ENCODE measurements around the gene MSTO1.
"Not testable (repeated sequence)": the region's sequence is repeated elsewhere in the genome, so short reads cannot be mapped to it uniquely, and the experiment has no call there.

Gene MSTO1

DNA sequence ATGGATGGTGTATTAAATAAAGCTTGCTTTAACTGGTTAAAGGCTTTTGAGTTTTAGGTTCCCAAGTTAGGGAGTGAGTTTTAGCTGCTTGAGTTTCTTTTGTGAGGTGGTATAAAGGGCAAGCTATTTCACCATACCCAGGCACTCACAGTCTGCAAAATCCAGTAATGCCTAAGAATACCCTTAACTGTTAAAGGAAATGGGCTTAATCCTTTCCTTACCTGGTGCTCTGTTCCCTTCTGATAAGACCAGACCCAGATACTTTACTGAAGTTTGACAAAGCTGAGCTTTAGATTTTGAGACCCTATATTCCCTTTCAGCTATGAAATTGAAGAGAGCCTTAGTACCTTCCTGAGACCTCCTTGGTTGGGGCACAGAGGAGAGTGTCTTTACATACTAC is 30.3 kb downstream of the MSTO1 start:
- DNase-seq (ENCODE audit: extremely low spot score), result no peak
- POLR2A ChIA-PET, result no interaction called here
- TF ChIP-seq, protein P1, sequence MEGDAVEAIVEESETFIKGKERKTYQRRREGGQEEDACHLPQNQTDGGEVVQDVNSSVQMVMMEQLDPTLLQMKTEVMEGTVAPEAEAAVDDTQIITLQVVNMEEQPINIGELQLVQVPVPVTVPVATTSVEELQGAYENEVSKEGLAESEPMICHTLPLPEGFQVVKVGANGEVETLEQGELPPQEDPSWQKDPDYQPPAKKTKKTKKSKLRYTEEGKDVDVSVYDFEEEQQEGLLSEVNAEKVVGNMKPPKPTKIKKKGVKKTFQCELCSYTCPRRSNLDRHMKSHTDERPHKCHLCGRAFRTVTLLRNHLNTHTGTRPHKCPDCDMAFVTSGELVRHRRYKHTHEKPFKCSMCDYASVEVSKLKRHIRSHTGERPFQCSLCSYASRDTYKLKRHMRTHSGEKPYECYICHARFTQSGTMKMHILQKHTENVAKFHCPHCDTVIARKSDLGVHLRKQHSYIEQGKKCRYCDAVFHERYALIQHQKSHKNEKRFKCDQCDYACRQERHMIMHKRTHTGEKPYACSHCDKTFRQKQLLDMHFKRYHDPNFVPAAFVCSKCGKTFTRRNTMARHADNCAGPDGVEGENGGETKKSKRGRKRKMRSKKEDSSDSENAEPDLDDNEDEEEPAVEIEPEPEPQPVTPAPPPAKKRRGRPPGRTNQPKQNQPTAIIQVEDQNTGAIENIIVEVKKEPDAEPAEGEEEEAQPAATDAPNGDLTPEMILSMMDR (IDR thresholded peaks at IDR 0.05; ENCODE audit: control extremely low read depth, extremely low read depth, low read depth, missing control alignments), result no peak
- CTCF ChIA-PET, result interaction anchor here (0.6 to 1.3 kb wide), 2 partner anchors 82 to 149 kb away, joined by 3 read pairs; no protein-coding TSS in a partner anchor

DNA sequence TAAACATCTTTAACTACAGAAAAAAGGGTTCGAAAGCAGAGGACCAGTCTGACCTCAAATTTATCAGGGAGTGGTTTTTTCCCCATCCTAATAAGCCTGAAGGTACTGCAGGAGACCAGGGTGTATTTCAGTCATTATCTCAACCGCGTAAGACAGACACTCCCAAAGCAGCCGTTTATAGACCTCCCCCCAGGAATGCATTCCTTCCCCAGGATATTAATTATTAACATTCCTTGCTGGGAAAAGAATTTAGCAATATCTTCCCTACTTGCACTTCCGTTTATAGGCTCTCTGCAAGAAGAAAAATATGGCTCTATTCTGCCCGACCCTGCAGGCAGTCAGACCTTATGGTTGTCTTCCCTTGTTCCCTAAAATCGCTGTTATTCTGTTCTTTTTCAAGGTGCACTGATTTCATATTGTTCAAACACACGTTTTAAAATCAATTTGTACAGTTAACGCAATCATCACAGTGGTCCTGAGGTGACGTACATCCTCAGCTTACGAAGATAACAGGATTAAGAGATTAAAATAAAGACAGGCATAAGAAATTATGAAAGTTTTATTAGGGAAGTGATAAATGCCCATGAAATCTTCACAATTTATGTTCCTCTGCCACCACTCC is 32.7 kb downstream of the MSTO1 start:
- DNase-seq (ENCODE audit: extremely low spot score); CTCF ChIA-PET; POLR2A ChIA-PET: not testable (repeated sequence)

DNA sequence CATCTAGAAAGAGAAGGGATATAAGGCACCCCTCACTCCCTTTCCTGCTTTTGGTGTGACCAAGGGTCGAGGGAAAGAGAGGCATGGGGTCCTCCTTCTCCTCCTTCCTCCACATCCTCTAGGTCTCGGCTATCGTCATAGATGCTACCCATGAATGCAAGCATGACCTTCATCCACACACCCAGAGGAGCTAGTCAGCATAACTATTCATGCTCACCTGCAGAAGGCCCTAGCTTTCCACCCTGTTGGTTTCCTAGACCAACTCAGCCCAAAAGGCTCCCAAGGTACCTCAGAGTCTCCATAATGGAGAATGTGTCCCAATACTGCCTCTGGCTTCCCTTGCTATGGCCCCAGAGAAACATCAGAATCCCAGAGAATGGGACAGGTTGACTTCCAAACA is 33.2 kb downstream of the MSTO1 start:
- POLR2A ChIA-PET, result no interaction called here
- CTCF ChIA-PET, result no interaction called here
- no peak for DNase-seq (ENCODE audit: extremely low spot score)
- TF ChIP-seq, protein P1 (IDR thresholded peaks at IDR 0.05; ENCODE audit: control extremely low read depth, extremely low read depth, low read depth, missing control alignments), result no peak

- CTCF ChIA-PET, result no interaction called here
- no peak for DNase-seq (ENCODE audit: extremely low spot score)
- TF ChIP-seq, protein P1 (IDR thresholded peaks at IDR 0.05; ENCODE audit: control extremely low read depth, extremely low read depth, low read depth, missing control alignments), result no peak
- POLR2A ChIA-PET, result no interaction called here
These were observed 35.1 kb downstream of the MSTO1 start for GRCh38 chr1:155645034-155645598.

DNA sequence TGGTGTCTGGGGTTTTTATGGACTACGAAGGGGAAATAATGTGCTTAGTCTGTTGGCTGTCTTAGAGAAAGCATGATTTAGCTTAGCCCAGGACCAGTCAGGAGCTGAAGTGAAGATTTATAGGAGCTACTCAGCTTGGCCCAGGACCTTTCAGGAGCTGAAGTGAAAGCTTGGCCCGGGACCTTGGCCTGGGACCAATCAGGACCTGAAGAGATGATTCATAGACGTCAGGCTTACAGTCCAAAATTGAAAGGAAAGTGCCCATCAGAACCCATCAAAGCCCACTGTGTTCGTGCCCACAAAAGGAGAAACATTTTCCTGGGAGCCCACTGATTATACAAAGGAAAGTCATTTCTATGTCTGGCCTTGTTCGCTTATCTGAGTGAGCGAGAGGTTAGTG is 35.6 kb downstream of the MSTO1 start:
- ChIA-PET CTCF (no interaction called here), POLR2A (interaction anchor here (0.6 kb wide), 1 partner anchor 241 kb away, joined by 4 read pairs; no protein-coding TSS in a partner anchor)
- no peak for DNase-seq (ENCODE audit: extremely low spot score)
- TF ChIP-seq, protein P1 (IDR thresholded peaks at IDR 0.05; ENCODE audit: control extremely low read depth, extremely low read depth, low read depth, missing control alignments), result no peak

GRCh38 chr1:155646307-155646706 is 36.3 kb downstream of the MSTO1 start:
- CTCF ChIA-PET, result interaction anchor here (1.1 to 1.6 kb wide), 2 partner anchors 27 to 396 kb away, joined by 3 read pairs; no protein-coding TSS in a partner anchor
- POLR2A ChIA-PET, result no interaction called here
- TF ChIP-seq, protein P1 (IDR thresholded peaks at IDR 0.05; ENCODE audit: control extremely low read depth, extremely low read depth, low read depth, missing control alignments), result no peak
- DNase-seq (ENCODE audit: extremely low spot score), result no peak
